H1 (cell line): Measurements from ENCODE around the gene DNAJB8. TPM values are rescaled to one million over a fixed set of nuclear protein-coding genes. Genes with fewer than 3 reads are reported as not detected.

Source experiments
- CTCF ChIA-PET: fragments of 300-600 bp; sonication (Branson Sonifier 250); formaldehyde crosslinking; loops from one replicate; lab custom pipeline; 2021; ENCODE audit not compliant: partially characterized antibody; lab: Charles Lee
- POLR2A ChIA-PET: fragments of 300-600 bp; sonication (Branson Sonifier 250); formaldehyde crosslinking; loops from one replicate; lab custom pipeline; 2021; ENCODE audit warnings: inconsistent platforms; ENCODE audit not compliant: partially characterized antibody; lab: Charles Lee
- DNase-seq, 2 experiments: peaks; one replicate each; pipeline versions ENCODE4 v3.0.0 to v3.0.0-alpha.2; 2010 to 2022; ENCODE audit warnings: low spot score in 2 of 2, low read depth in 1 of 2, mixed read lengths in 1 of 2
- FAIRE-seq: peaks from 2 replicates; lab custom pipeline; 2011; peaks lifted over from hg19 to GRCh38; lab: Jason Lieb, UNC
- H2AFZ ChIP-seq: 2 replicates; pipeline ENCODE4 v1.8.1; 2012; ENCODE audit warnings: low read length, inconsistent platforms
- H2AK5ac ChIP-seq: 2 replicates; pipeline ENCODE4 v1.6.1; 2013; ENCODE audit warnings: low read depth, low read length
- H2BK120ac ChIP-seq: replicated peaks from 2 replicates; pipeline ENCODE3; 2013; ENCODE audit warnings: low read depth, low read length, inconsistent platforms
- H2BK12ac ChIP-seq: 2 replicates; pipeline ENCODE4 v1.6.1; 2013; ENCODE audit warnings: low read depth, low read length
- H2BK15ac ChIP-seq: 2 replicates; pipeline ENCODE4 v1.6.1; 2013; ENCODE audit warnings: low read length
- H2BK20ac ChIP-seq: 2 replicates; pipeline ENCODE4 v1.6.1; 2013; ENCODE audit warnings: low read length
- H2BK5ac ChIP-seq: 2 replicates; pipeline ENCODE4 v1.6.1; 2013; ENCODE audit warnings: low read depth, low read length
- H3K14ac ChIP-seq: 2 replicates; pipeline ENCODE4 v1.6.1; 2013; ENCODE audit warnings: inconsistent platforms; ENCODE audit not compliant: insufficient read length
- H3K18ac ChIP-seq: 2 replicates; pipeline ENCODE4 v1.6.1; 2013; ENCODE audit warnings: low read length; ENCODE audit errors: extremely low read depth
- H3K23ac ChIP-seq: 2 replicates; pipeline ENCODE4 v1.6.1; 2013; ENCODE audit warnings: inconsistent platforms; ENCODE audit not compliant: insufficient read length
- H3K23me2 ChIP-seq: 2 replicates; pipeline ENCODE4 v1.6.1; 2013; ENCODE audit warnings: low read depth, low read length
- H3K27ac ChIP-seq: 2 replicates; pipeline ENCODE4 v1.6.1; 2011; ENCODE audit warnings: low read depth, low read length, inconsistent platforms
- H3K27me3 ChIP-seq, 4 experiments: replicated peaks in 1 of 4; 1 replicate in 1 of 4; 2 replicates in 3 of 4; pipeline versions ENCODE4 v1.6.1 to v1.8.1; 2011 to 2013; ENCODE audit warnings: low read length in 3 of 4, mild to moderate bottlenecking in 3 of 4, inconsistent platforms in 2 of 4, mixed read lengths in 2 of 4, moderate library complexity in 1 of 4; ENCODE audit not compliant: control insufficient read depth in 3 of 4, insufficient read depth in 3 of 4; ENCODE audit errors: extremely low read depth in 1 of 4
- H3K36me3 ChIP-seq, 4 experiments: 2 replicates each; pipeline versions ENCODE4 v1.6.1 to v1.8.1; 2011 to 2013; ENCODE audit warnings: mild to moderate bottlenecking in 4 of 4, low read length in 3 of 4, moderate library complexity in 2 of 4, control low read depth in 1 of 4, inconsistent platforms in 1 of 4; ENCODE audit not compliant: insufficient read depth in 4 of 4, control insufficient read depth in 2 of 4
- H3K4ac ChIP-seq: replicated peaks from 2 replicates; pipeline ENCODE3; 2013; ENCODE audit warnings: low read length, low read depth, mixed read lengths, inconsistent platforms; ENCODE audit not compliant: insufficient read length
- H3K4me1 ChIP-seq, 4 experiments: replicated peaks in 1 of 4; 1 replicate in 1 of 4; 2 replicates in 3 of 4; pipeline versions ENCODE4 v1.6.1 to v1.8.1; 2011 to 2013; ENCODE audit warnings: low read length in 3 of 4, inconsistent platforms in 2 of 4, mixed read lengths in 1 of 4; ENCODE audit not compliant: insufficient read depth in 4 of 4, control insufficient read depth in 3 of 4
- H3K4me2 ChIP-seq, 2 experiments: 2 replicates each; pipeline versions ENCODE4 v1.6.1 to v1.8.1; 2011 to 2013; ENCODE audit warnings: low read depth in 2 of 2, low read length in 2 of 2, control low read depth in 1 of 2, inconsistent platforms in 1 of 2, mild to moderate bottlenecking in 1 of 2; ENCODE audit not compliant: insufficient read depth in 1 of 2
- H3K4me3 ChIP-seq, 4 experiments: fragments of 200-600, 300-600 bp in 1 of 4; sonication (generic), shearing (Covaris generic), sonication (Bioruptor Twin) in 1 of 4; 2 replicates each; pipeline versions ENCODE4 v1.5.1 to v1.8.1; 2011 to 2016; ENCODE audit warnings: low read length in 4 of 4, low read depth in 3 of 4, control low read depth in 2 of 4, inconsistent platforms in 2 of 4, mild to moderate bottlenecking in 2 of 4, mixed read lengths in 1 of 4, moderate library complexity in 1 of 4; ENCODE audit not compliant: insufficient read depth in 2 of 4; ENCODE audit errors: extremely low read depth in 1 of 4
- H3K56ac ChIP-seq: replicated peaks from 2 replicates; pipeline ENCODE3; 2013; ENCODE audit warnings: low read depth, mild to moderate bottlenecking, mixed read lengths, low read length, inconsistent platforms; ENCODE audit not compliant: insufficient read length
- H3K79me1 ChIP-seq: 2 replicates; pipeline ENCODE4 v1.6.1; 2013; ENCODE audit warnings: low read depth, low read length, control low read depth
- H3K79me2 ChIP-seq, 2 experiments: 2 replicates each; pipeline versions ENCODE4 v1.6.1 to v1.8.1; 2012 to 2013; ENCODE audit warnings: low read length in 2 of 2, mild to moderate bottlenecking in 2 of 2, inconsistent platforms in 1 of 2; ENCODE audit not compliant: insufficient read depth in 2 of 2, control insufficient read depth in 1 of 2
- H3K9ac ChIP-seq, 4 experiments: replicated peaks in 1 of 4; 1 replicate in 1 of 4; 2 replicates in 3 of 4; pipeline versions ENCODE4 v1.6.1 to v1.8.1; 2011 to 2013; ENCODE audit warnings: low read depth in 3 of 4, low read length in 3 of 4, control low read depth in 2 of 4, mild to moderate bottlenecking in 2 of 4, moderate library complexity in 2 of 4, inconsistent platforms in 1 of 4; ENCODE audit errors: extremely low read depth in 1 of 4
- H3K9me3 ChIP-seq, 2 experiments: 2 replicates each; pipeline versions ENCODE4 v1.6.1 to v1.8.1; 2012 to 2013; ENCODE audit warnings: mild to moderate bottlenecking in 2 of 2, moderate library complexity in 2 of 2, control low read depth in 1 of 2, inconsistent platforms in 1 of 2, low read depth in 1 of 2, low read length in 1 of 2, mixed read lengths in 1 of 2; ENCODE audit not compliant: insufficient read depth in 2 of 2
- H4K20me1 ChIP-seq, 2 experiments: replicated peaks in 1 of 2; 2 replicates each; pipeline versions ENCODE3 to v1.8.1; 2011 to 2013; ENCODE audit warnings: inconsistent platforms in 2 of 2, low read length in 2 of 2, mild to moderate bottlenecking in 1 of 2; ENCODE audit not compliant: insufficient read depth in 2 of 2, control insufficient read depth in 1 of 2
- H4K5ac ChIP-seq: 2 replicates; pipeline ENCODE4 v1.6.1; 2013; ENCODE audit warnings: low read length, low read depth, mixed read lengths, inconsistent platforms; ENCODE audit not compliant: insufficient read length
- H4K8ac ChIP-seq: 2 replicates; pipeline ENCODE4 v1.8.0; 2013; ENCODE audit warnings: mild to moderate bottlenecking, moderate library complexity, low read length, inconsistent platforms; ENCODE audit not compliant: insufficient read depth; ENCODE audit errors: extremely low read depth
- H4K91ac ChIP-seq: replicated peaks from 2 replicates; pipeline ENCODE3; 2013; ENCODE audit warnings: low read length, mixed read lengths, inconsistent platforms; ENCODE audit not compliant: insufficient read length
- GABPA ChIP-seq: IDR thresholded peaks from 2 replicates; pipeline ENCODE4 v1.6.1; 2011; ENCODE audit warnings: mild to moderate bottlenecking, low read length, moderate library complexity, borderline replicate concordance; ENCODE audit not compliant: insufficient read depth
- HDAC6 ChIP-seq: IDR thresholded peaks from one replicate; pipeline ENCODE4 v1.7.1; 2012; ENCODE audit warnings: low read depth, mild to moderate bottlenecking, inconsistent platforms, low read length, moderate library complexity
- KDM4A ChIP-seq: IDR thresholded peaks from one replicate; pipeline ENCODE4 v1.7.1; 2012; ENCODE audit warnings: low read depth, mild to moderate bottlenecking, moderate library complexity, low read length, inconsistent platforms; ENCODE audit not compliant: severe bottlenecking
- POLR2A ChIP-seq, 2 experiments: IDR thresholded peaks; 1 replicate in 1 of 2; 2 replicates in 1 of 2; pipeline ENCODE4 v1.6.1; 2011; ENCODE audit warnings: low read depth in 2 of 2, low read length in 2 of 2, mild to moderate bottlenecking in 2 of 2; ENCODE audit errors: control extremely low read depth in 1 of 2
- POU5F1 ChIP-seq: IDR thresholded peaks from 2 replicates; pipeline ENCODE4 v1.6.1; 2011; ENCODE audit warnings: low read depth, mild to moderate bottlenecking, low read length, moderate library complexity
- ZNF274 ChIP-seq: IDR thresholded peaks from 2 replicates; pipeline ENCODE4 v1.7.0; 2012; ENCODE audit warnings: low read length, borderline replicate concordance; ENCODE audit errors: extremely low read depth
- WGBS, 2 experiments: shearing (Covaris generic) in 1 of 2; methylation state at CpG; one replicate each; pipeline versions ENCODE4 v1.1.6 to v1.1.7; 2013 to 2015; ENCODE audit warnings: low lambda C conversion rate in 2 of 2, mixed read lengths in 2 of 2, inconsistent platforms in 1 of 2, low coverage in 1 of 2, missing lambda C conversion rate in 1 of 2; ENCODE audit not compliant: insufficient replicate concordance in 2 of 2, insufficient coverage in 1 of 2, insufficient read length in 1 of 2; ENCODE audit errors: extremely low coverage in 1 of 2, missing lambda C conversion rate in 1 of 2; 5-methylcytosine and 5-hydroxymethylcytosine counted together
- polyA plus RNA-seq, 7 experiments: library from polyadenylated mRNA; depleted of rRNA in 3 of 7; stranded (reverse) in 5 of 7; unstranded in 2 of 7; fragments of >200 nt in 5 of 7; fragments of 200-250 nt in 2 of 7; gene quantifications; 1 replicate in 5 of 7; 2 replicates in 1 of 7; 4 replicates in 1 of 7; pipeline versions ENCODE4 v1.2.1 to v1.2.3, GENCODE V29; 2011 to 2013; ENCODE audit warnings: missing spikeins in 2 of 7, mixed read lengths in 2 of 7
- total RNA-seq: library from RNA; stranded (reverse); fragmentation: NEBNext Ultra II Directional; extraction: Animal tissue kit (Norgen Biotek cat#: 25700); gene quantifications from 2 replicates; pipeline ENCODE4 v1.2.1, GENCODE V29; 2021
- TF ChIP-seq, protein P1 (sequence below): IDR thresholded peaks from 2 replicates; pipeline ENCODE4 v1.6.1; 2012; ENCODE audit warnings: low read length, inconsistent platforms

DNAJB8 gene
- total and polyA plus RNA-seq, 2 of the 8 experiments (the other 6 are each of a cell fraction or from before 2014, with no cell fraction given), result not detected

DNA sequence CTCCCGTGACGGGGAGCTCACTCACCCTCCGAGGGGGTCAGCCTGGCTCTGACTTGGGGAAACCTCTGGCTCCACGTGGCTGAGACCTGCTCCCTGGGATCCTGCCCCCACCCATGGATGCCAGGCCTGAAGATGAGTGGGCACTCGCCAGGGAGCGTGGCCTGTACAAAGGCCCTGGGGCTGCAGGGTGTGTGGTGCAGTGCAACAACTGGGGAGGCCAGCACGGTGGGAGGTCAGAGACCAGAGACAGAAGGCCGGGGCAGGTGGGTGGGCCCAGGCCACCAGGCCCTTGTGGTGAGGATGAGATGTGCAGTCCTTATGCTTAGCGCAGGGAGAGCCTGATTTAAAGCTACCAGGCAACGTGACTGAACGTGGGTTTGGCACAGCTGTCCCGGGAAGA, 5.0 kb downstream of the DNAJB8 start:
- H2BK12ac ChIP-seq, result no peak overlapping the region
- CTCF ChIA-PET, result interaction anchor here (0.7 to 12.7 kb wide), 10 partner anchors 9 to 235 kb away, joined by 3 to 135 read pairs (median 6); no protein-coding TSS in a partner anchor
- H3K27ac ChIP-seq, result no peak overlapping the region
- no peak overlapping the region for H4K5ac ChIP-seq
- no peak overlapping the region for H2BK20ac ChIP-seq
- peaks cover 0 to 4% of the 10 kb centered on the region in 2 experiments for H4K20me1 ChIP-seq
- POLR2A ChIA-PET, result interaction anchor here (1.0 to 1.7 kb wide), 3 partner anchors 19 to 37 kb away, joined by 4 to 6 read pairs (median 4); no protein-coding TSS in a partner anchor
- no peak overlapping the region for H3K9ac ChIP-seq
- H3K56ac ChIP-seq, result no peak overlapping the region
- TF ChIP-seq HDAC6 (no peak), POU5F1 (no peak), GABPA (no peak), KDM4A (no peak), ZNF274 (no peak), POLR2A (IDR thresholded peaks at IDR 0.05; ENCODE audit: control extremely low read depth in 1 of 2, low read depth in 2 of 2, low read length in 2 of 2) (no peak)
- TF ChIP-seq, protein P1, sequence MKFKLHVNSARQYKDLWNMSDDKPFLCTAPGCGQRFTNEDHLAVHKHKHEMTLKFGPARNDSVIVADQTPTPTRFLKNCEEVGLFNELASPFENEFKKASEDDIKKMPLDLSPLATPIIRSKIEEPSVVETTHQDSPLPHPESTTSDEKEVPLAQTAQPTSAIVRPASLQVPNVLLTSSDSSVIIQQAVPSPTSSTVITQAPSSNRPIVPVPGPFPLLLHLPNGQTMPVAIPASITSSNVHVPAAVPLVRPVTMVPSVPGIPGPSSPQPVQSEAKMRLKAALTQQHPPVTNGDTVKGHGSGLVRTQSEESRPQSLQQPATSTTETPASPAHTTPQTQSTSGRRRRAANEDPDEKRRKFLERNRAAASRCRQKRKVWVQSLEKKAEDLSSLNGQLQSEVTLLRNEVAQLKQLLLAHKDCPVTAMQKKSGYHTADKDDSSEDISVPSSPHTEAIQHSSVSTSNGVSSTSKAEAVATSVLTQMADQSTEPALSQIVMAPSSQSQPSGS, result no peak
- H3K9me3 ChIP-seq, result no peaks in the 10 kb centered on the region
- no peak overlapping the region for H2BK120ac ChIP-seq
- no peak overlapping the region for H2AFZ ChIP-seq
- H3K27me3 ChIP-seq, result peaks cover 0 to 10% (median 6%) of the 10 kb centered on the region in 4 experiments; a peak in 4 of 7 replicates
- H3K79me2 ChIP-seq, result no peaks in the 10 kb centered on the region
- no peak overlapping the region for H3K23ac ChIP-seq
- no peak overlapping the region for H3K4me2 ChIP-seq
- FAIRE-seq, result no peak
- H3K79me1 ChIP-seq, result no peaks in the 10 kb centered on the region
- WGBS, 2 experiments, result 85% methylated on average over 10 of the region's 12 CpGs; no CpG with 5 or more reads in 1 of the 2 experiments
- no peaks in the 10 kb centered on the region; the same call in 1 of the 2 replicates for H3K23me2 ChIP-seq
- no peak overlapping the region for H3K18ac ChIP-seq
- peaks cover 0 to 6% (median 0%) of the 10 kb centered on the region in 4 experiments; a peak in 1 of 7 replicates for H3K4me1 ChIP-seq
- no peak overlapping the region for H3K4ac ChIP-seq
- no peak overlapping the region for H3K14ac ChIP-seq
- no peak overlapping the region for H2BK5ac ChIP-seq
- H3K36me3 ChIP-seq, result no peaks in the 10 kb centered on the region
- H2BK15ac ChIP-seq, result 0 out of 2 replicates have a peak overlapping the region, but pooled peaks have one; percentile 29
- peak overlapping the region; percentile 74; the same call in 1 of the 2 replicates for H4K8ac ChIP-seq
- no peak overlapping the region for H3K4me3 ChIP-seq
- no peak overlapping the region for H4K91ac ChIP-seq
- no peak overlapping the region for H2AK5ac ChIP-seq
- DNase-seq, result no peak
